HG03045 (cell line): ENCODE results near the gene SOCS2.
"Not testable (repeated sequence)": the region's sequence is repeated elsewhere in the genome, so short reads cannot be mapped to it uniquely, and the experiment has no call there.

Source experiments
- ATAC-seq: cut with Tn5 transposase; IDR thresholded peaks from one replicate; pipeline ENCODE4 v1.9.1; 2021; ENCODE audit warnings: mild to moderate bottlenecking, moderate library complexity; ENCODE audit not compliant: unreplicated experiment

The SOCS2 gene

GRCh38 chr12:93571925-93572711 lies at the start of gene SOCS2:
SOCS2 (plus strand) TSS chr12:93572675; CDS start chr12:93572898, 223 bp downstream.
- no peak for ATAC-seq

- no peak for ATAC-seq
These were observed 47.9 kb upstream of the SOCS2 start for GRCh38 chr12:93524386-93525133.

- no peak for ATAC-seq
These were observed 45.6 kb upstream of the SOCS2 start for GRCh38 chr12:93526786-93527428.

- ATAC-seq = no peak
These were observed 42.1 kb upstream of the SOCS2 start for GRCh38 chr12:93530358-93530757.

GRCh38 chr12:93533310-93533709 lies 39.2 kb upstream of the SOCS2 start:
- ATAC-seq = no peak

GRCh38 chr12:93536111-93536765 lies 36.2 kb upstream of the SOCS2 start:
- ATAC-seq = no peak

- peak; percentile 61 for ATAC-seq
These were observed 35.5 kb upstream of the SOCS2 start for GRCh38 chr12:93536766-93537488.

- ATAC-seq = no peak
These were observed 34.7 kb upstream of the SOCS2 start for GRCh38 chr12:93537769-93538168.

GRCh38 chr12:93539821-93540220 lies 32.7 kb upstream of the SOCS2 start:
- no peak for ATAC-seq

GRCh38 chr12:93540466-93540865 lies 32.0 kb upstream of the SOCS2 start:
- ATAC-seq = no peak

- no peak for ATAC-seq
These were observed 30.8 kb upstream of the SOCS2 start for GRCh38 chr12:93541578-93542225.

GRCh38 chr12:93547778-93548177 lies 24.7 kb upstream of the SOCS2 start:
- ATAC-seq = no peak

GRCh38 chr12:93549174-93549573 lies 23.3 kb upstream of the SOCS2 start:
- ATAC-seq = no peak

- no peak for ATAC-seq
These were observed 21.5 kb upstream of the SOCS2 start for GRCh38 chr12:93550748-93551611.

- no peak for ATAC-seq
These were observed 20.0 kb upstream of the SOCS2 start for GRCh38 chr12:93552427-93552826.

GRCh38 chr12:93557879-93558278 lies 14.6 kb upstream of the SOCS2 start:
- not testable (repeated sequence) for ATAC-seq

GRCh38 chr12:93558685-93559084 lies 13.8 kb upstream of the SOCS2 start:
- ATAC-seq = not testable (repeated sequence)

- ATAC-seq = no peak
These were observed 8.5 kb upstream of the SOCS2 start for GRCh38 chr12:93563807-93564538.
